NCI-H82 treated with DMSO at 0.1 percent for 48 hours (cell line): ENCODE data around the gene EVA1A.

Experiments used
- DNase-seq: peaks from one replicate; lab custom pipeline; 2025; ENCODE audit not compliant: unreplicated experiment; lab: John Stamatoyannopoulos, UW

Gene EVA1A

DNA sequence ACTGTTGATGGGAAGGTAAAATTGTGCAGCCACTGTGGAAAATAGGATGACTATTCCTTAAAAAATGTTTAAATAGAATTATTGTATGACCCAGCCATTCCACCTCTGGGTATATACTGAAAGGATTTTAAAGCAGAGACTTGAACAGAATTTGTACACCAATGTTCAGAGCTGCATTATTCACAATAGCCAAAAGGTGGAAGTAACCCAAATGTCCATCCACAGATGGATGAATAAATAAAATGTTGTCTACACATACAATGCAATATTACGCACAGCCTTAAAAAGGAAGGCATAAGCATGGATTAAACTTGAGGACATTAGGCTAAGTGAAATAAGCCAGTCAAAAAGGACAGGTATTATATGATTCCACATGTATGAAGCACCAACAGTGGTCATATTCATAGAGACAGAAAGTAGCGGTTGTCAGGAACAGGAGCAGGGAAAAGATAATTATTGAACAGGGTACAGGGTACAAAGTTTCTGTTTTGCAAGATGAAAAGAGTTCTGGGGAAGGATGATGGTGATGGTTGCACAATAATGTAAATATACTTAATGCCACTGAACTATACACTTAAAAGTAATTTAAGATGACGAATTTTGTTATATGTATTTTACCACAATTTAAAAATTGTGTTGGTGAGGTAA lies 39.4 kb downstream of the EVA1A start:
- DNase-seq, result no peak

DNA sequence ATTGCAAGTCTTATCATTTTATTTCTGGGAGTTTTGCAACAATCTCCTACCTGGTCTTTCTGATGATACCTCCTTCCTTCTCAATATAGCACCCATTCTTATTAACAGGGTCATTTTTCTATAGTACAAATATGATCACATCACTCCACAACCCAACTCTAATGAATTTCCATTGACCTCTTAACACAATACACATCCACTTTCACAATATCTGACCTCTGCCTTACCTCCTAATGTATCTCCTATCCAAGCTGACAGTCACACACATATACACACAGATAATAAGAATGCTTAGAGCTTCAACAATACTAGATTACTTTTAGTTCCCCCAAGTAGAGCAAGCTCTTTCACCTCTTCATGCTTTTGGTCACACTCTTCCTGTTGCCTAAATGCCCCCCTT lies 40.9 kb downstream of the EVA1A start:
- no peak for DNase-seq

DNA sequence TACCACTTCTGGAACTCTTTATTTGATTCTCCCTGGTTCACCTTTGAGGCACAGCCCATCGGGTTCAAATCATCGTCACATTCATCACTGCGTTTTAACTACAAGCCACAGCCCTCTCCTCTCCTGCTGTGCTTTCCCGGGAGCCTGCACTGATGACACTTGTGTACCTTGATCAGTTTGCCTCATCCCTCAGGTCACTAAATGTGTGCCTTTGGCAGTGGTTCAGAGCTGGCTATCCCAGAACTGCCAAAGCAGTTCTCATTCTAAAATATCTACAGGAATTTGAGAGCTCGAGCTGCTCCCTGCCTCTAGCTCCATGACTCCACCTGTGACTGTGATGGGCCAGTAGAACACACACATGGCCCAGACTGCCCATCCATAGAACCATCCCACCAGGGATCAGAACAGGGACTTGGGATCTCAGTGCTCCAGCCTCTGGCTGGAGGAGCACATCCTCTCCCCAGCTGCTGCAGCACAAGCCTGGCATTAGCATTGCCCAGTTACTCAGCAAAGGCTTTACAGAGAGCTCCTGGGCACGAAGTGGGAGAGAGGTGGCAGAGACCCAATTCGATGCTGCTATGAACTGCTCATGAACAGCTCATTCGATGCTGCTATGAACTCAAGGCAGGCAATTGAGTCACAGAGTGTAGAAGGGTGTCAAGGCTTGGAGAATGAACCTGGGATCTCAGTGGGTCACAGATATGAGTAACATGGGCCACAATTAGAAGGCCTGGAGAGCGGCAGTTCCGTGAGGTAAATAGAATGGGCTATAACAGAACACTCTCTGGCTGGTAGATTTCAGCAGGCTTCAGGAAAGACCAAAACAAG lies 41.9 kb downstream of the EVA1A start:
- DNase-seq, result no peak

- no peak for DNase-seq
These were observed 43.0 kb downstream of the EVA1A start for GRCh38 chr2:75517547-75518230.

GRCh38 chr2:75516378-75517360 lies 44.1 kb downstream of the EVA1A start:
- DNase-seq, result no peak

GRCh38 chr2:75515584-75516368 lies 45.0 kb downstream of the EVA1A start:
- no peak for DNase-seq

DNA sequence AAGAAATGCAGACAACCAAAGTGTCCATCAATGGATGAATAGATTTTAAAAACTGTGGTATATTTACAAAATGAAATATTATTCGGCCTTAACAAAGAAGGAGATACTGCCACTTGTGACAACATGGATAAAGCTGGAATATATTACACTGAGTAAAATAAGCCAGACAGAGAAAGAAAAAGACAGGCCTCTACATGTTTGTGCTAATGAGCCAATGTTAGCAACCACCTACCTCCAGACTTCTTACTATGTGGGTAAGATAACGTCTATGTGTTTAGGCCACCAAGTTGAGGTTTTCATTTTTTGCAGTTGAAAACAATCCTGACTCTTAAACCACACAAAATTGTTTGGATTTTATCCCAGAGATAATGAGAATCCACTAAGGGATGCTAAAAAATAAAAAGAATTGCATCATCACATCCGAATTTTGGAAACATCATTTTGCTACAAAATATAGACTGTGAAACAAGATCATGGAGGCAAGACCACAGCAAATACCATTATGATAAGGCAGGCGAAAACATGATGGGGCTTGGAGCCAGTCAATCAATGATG lies 47.0 kb downstream of the EVA1A start:
- no peak for DNase-seq

GRCh38 chr2:75512455-75513212 lies 48.1 kb downstream of the EVA1A start:
- no peak for DNase-seq

DNA sequence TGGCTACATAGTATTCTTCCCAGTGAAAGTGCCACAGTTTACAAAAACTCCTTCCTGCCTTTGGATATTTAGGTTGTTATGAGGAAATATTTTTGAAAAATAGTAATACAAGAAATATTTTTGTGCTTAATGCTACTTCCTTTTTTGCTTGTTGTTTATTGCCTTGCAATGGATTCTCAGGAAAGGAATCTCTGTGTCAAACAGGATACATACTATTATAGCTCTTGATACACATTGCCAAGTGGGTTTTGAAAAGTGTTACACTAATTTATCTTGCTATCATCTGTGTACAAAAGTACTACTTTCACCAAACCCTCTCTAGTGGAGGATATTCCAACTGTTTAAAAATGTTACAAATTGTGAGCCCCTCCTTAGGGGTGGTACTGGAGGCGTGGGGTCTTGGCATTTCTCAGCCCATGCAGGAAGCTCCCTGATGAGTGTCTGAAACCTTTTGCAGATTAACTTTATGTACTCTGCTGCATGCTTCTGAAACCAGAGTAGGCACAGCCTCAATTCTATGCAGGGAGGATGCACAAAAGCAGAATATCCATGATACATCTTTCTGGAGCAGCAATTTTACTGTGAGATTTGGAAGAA lies 54.5 kb downstream of the EVA1A start:
- DNase-seq, result no peak

- no peak for DNase-seq
These were observed 55.7 kb downstream of the EVA1A start for GRCh38 chr2:75505012-75505411.

- DNase-seq, result no peak
These were observed 57.6 kb downstream of the EVA1A start for GRCh38 chr2:75503048-75503607.

GRCh38 chr2:75500633-75501032 lies 60.1 kb downstream of the EVA1A start:
- DNase-seq, result no peak

DNA sequence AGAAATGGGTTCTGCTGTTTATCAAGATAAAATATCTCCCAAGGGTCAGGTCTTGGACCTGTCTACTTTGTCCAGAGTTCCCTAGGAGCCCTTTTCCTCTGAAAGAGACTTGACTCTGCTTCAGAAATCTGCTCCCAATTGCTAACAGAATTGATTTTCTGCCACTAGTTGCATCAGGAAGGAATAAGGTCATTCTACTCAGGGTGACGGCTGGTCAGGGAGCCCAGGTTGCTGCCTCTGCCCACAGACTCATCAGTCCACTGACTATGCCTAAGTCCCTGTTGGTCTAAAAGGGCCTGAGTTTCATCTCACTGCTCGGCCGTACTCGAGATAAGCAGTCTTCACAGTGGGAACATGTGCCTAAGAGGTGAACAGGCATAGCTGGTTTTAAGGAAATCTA lies 61.2 kb downstream of the EVA1A start:
- no peak for DNase-seq

DNA sequence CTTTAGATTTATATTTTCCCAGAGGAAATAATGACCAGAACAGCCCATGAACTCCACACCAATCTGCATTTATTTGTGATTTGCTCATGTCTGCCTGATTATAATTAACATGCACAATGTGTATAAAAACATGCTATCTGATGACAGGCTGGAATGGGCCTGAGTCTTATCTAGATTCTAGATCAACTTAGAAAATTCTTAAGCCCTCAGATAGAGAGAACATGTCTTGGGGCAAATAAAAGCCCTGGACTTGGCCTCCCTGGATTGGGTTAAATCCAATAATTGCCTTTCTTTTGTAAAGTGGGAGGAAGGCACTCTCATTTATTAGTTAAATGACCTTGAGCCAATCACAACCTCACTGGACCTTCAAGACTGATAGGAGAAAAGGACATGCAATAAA lies 61.8 kb downstream of the EVA1A start:
- DNase-seq, result no peak

- no peak for DNase-seq
These were observed 63.5 kb downstream of the EVA1A start for GRCh38 chr2:75497256-75497655.

DNA sequence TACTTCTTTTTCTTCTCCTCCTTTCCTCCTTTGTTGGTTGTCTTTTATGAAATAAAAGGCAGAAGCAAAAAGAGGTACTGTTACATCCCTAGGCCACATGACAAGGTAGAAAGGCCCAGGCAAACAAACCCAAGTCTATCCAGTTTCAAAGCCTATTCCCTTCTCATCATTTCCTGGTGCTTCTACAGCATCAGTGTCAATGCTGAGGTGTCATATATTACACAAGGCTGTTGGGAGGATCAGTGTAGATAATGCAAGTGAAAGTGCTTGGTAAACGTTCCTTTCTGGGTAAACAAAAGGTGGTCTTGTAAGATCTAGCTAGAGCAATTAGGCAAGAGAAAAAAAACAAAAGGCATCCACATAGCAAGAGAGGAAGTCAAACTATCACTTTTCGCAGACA lies 64.9 kb downstream of the EVA1A start:
- no peak for DNase-seq

GRCh38 chr2:75494137-75494769 lies 66.5 kb downstream of the EVA1A start:
- DNase-seq, result no peak

- no peak for DNase-seq
These were observed 67.5 kb downstream of the EVA1A start for GRCh38 chr2:75493230-75493629.
